Airway epithelial cell (primary cell): Measurements from ENCODE around the gene TMED5. TPM values are rescaled to one million over a fixed set of nuclear protein-coding genes. Genes with fewer than 3 reads are reported as not detected.

Source experiments
- total RNA-seq: library from RNA; depleted of rRNA; stranded (reverse); fragments of >200 nt; gene quantifications from 2 replicates; pipeline ENCODE4 v1.2.3, GENCODE V29; 2015

TMED5 gene
- 44.4 and 44.5 TPM in 2 replicates for total RNA-seq

DNA sequence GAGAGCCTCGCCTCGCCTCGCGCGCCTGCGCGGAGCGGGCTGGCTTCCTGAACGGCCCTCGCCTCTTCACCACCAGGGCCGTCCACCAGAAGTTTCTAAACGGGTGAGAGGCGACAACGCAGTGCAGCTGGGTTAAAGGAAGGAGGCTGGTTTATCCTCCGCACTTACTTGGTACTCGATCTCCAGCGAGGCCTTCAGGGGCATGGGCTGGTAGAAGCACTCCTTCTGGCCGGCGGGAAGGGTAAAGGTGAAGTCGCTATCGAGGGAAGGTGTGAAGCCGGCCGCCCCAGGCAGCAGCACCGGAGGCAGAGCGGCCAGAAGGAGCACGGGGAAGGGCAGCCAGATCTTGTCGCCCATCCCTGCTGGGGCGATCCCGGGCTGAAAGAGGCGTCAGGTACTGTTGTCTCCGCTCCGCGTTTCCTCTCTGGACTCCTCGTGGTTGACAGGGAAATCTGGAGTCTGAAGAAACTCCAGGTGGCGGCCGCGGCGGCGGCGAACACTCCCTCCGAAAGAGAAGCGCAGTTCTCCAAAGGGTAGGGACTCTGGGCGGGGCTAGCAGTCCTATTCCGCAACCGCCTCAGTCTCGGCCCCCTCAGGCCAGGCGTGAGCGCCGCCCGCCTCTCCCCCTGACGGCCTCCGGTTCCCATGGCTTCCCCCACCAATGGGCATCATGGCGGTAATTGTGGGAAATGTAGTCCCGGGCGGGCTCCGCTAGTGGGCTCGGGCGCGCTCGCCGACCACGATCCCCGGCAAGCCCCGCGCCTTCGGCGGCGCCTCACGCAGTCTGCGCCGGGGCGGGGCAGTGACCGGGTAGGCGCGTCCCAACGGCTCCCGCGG is at the start of gene TMED5:
TSS of gene TMED5 (minus strand) at position 528 of the 837 bp plus-strand sequence. CDS start at position 357, 171 bp downstream.

DNA sequence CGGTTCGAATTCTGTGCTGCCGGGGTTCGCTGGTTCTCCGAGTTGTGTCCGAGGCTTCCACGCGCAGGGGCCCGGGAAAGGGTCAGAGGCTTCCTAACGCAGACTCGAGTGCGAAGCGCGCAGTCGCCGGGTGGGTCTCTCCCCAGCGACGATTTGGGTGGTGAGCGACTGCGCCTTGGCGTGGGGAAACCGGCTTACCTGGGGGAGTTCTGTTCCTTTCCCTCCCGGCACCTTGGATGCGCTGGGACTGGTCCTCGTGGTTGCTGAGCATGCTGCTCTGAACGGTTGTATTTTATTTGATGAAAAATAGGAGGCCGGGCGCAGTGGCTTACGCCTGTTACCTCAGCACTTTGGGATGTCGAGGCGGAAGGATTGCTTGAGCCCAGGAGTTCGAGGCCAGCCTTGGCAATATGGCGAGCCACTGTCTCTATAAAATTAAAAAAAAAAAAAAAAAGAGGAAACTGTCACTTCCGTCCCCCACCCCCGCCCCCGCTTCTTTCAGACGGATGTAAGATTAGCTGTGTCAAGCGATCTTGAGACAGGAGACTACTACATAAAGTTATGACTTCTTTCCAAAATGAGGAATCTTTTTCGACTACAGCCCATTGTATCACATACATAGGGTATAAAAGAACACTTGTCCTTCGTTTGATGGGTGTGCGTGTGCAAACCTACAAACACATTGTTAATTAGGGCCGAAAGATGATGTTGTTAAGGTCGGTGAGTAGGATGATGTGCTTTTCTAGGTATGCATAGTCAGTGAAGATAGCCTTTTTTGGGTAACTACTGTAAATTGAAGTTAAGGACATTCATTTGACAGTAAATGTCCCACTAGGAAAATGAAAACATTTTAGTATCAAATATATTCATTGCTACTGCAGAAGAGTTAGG is 755 bp upstream of the TMED5 start, which contains the start of gene CCDC18:
TSS of gene CCDC18 (plus strand) at position 2 of the 891 bp plus-strand sequence. CDS start 2,638 bp downstream, outside the sequence.

Other genes with a start within 250 kb of the TMED5 start
- gene DIPK1A, start 219.0 kb downstream of the TMED5 start, total RNA-seq, result 12.4 and 13.2 TPM in 2 replicates
- 15.2 and 20.4 TPM in 2 replicates for gene MTF2, start 101.1 kb downstream of the TMED5 start, total RNA-seq
- 6.0 and 6.8 TPM in 2 replicates for gene CCDC18, start 311 bp upstream of the TMED5 start, total RNA-seq
- gene DR1, start 165.5 kb upstream of the TMED5 start, total RNA-seq, result 41.8 and 49.1 TPM in 2 replicates